GM23248 (cell line): ENCODE data around the gene TRPM4.

ENCODE experiments used
- EZH2 ChIP-seq: fragments of 200-600 bp; sonication (generic); IDR thresholded peaks from 2 replicates; pipeline ENCODE4 v1.6.1; 2018; ENCODE audit warnings: antibody characterized with exemption, mild to moderate bottlenecking; ENCODE audit not compliant: insufficient read depth, poor library complexity, severe bottlenecking
- EZH2phosphoT487 ChIP-seq: fragments of 200-600 bp; sonication (generic); IDR thresholded peaks from 2 replicates; pipeline ENCODE4 v1.6.1; 2018; ENCODE audit warnings: antibody characterized with exemption, moderate library complexity, mild to moderate bottlenecking, low read depth; ENCODE audit not compliant: insufficient read depth

GRCh38 chr19:49256691-49257090 is 99.1 kb downstream of the TRPM4 start:
- no peak for TF ChIP-seq EZH2
- no peak for TF ChIP-seq EZH2phosphoT487
